Dendritic cell treated with granulocyte-macrophage colony-stimulating factor and Interleukin-4, amounts not matched to agents 40 ng/mL and 50 ng/mL, for 4 days (primary cell): ENCODE data around the gene CDNF.
A peak's percentile ranks its signal among the peaks of the same experiment; 100 is the strongest.

Experiments used
- H3K27ac Mint-ChIP-seq: one replicate; pipeline ENCODE4 v1.8.0; 2022; ENCODE audit warnings: mild to moderate bottlenecking, mixed read lengths
- H3K27me3 Mint-ChIP-seq: one replicate; pipeline ENCODE4 v1.8.0; 2022; ENCODE audit warnings: mild to moderate bottlenecking, mixed read lengths
- H3K36me3 Mint-ChIP-seq: one replicate; pipeline ENCODE4 v1.8.0; 2022; ENCODE audit warnings: low read depth, mixed read lengths
- H3K4me1 Mint-ChIP-seq: one replicate; pipeline ENCODE4 v1.8.0; 2022; ENCODE audit warnings: low read depth, mixed read lengths
- H3K4me3 Mint-ChIP-seq: one replicate; pipeline ENCODE4 v1.8.0; 2022; ENCODE audit warnings: mild to moderate bottlenecking, moderate library complexity, mixed read lengths
- H3K9me3 Mint-ChIP-seq: one replicate; pipeline ENCODE4 v1.8.0; 2022; ENCODE audit warnings: mixed read lengths
- intact Hi-C: fragments of 100-400 bp; cut with micrococcal nuclease; formaldehyde crosslinking; loops from one replicate; pipeline ENCODE4 v1.15.0; 2022

CDNF gene

DNA sequence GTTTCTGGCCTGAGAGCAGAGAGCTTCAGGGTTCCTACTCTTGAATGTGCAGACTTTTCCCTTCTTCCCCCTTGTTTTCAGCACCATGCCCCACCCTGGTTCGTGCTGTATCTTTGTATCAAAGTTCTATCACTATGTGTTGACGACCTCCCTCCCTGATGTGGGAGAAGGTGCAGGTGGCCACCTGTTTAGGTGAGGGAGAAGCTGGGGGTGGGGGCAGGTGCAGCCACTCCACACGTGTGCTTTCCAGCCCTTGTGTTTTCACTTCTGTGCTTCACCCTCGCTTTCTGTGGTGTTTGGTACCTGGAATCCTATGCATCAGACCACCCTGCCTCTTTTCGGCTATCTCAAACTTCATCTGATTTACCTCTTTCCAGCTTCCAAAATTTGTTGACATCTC, 21.2 kb upstream of the CDNF start:
- no peak overlapping the region for H3K4me3 Mint-ChIP-seq
- no peaks in the 10 kb centered on the region for H3K9me3 Mint-ChIP-seq
- H3K27ac Mint-ChIP-seq: no peak overlapping the region
- H3K36me3 Mint-ChIP-seq: peaks cover 72% of the 10 kb centered on the region
- H3K4me1 Mint-ChIP-seq: peaks cover 8% of the 10 kb centered on the region
- H3K27me3 Mint-ChIP-seq: no peaks in the 10 kb centered on the region
- intact Hi-C loops: no loop called here

- intact Hi-C loops: no loop called here
- Mint-ChIP-seq H3K9me3 (no peaks in the 10 kb centered on the region), H3K27ac (no peak overlapping the region), H3K4me1 (peaks cover 8% of the 10 kb centered on the region), H3K4me3 (no peak overlapping the region), H3K36me3 (peaks cover 78% of the 10 kb centered on the region), H3K27me3 (no peaks in the 10 kb centered on the region)
These were observed 20.6 kb upstream of the CDNF start for GRCh38 chr10:14858338-14858960.

- H3K27ac Mint-ChIP-seq: no peak overlapping the region
- no peak overlapping the region for H3K4me3 Mint-ChIP-seq
- intact Hi-C loops: no loop called here
- peaks cover 71% of the 10 kb centered on the region for H3K36me3 Mint-ChIP-seq
- H3K4me1 Mint-ChIP-seq: peaks cover 8% of the 10 kb centered on the region
- H3K27me3 Mint-ChIP-seq: no peaks in the 10 kb centered on the region
- no peaks in the 10 kb centered on the region for H3K9me3 Mint-ChIP-seq
These were observed 17.6 kb upstream of the CDNF start for GRCh38 chr10:14855453-14855852.

DNA sequence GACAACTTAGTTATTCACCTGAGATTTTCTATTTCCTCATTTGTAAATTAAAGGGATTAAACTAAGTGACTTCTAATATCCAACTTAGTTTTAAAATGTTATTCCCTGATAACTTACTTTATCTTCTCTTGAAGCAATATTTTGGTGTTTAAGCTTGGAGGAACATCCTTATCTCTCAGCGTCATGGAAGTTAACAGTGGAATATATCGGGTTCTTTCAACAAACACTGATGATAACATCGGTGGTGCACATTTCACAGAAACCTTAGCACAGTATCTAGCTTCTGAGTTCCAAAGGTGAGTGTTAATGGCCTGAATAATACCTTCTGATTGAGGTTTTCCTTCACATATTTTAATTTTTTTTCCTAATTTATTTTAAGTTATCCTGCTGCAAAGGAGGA, 14.4 kb upstream of the CDNF start:
- Mint-ChIP-seq H3K4me3 (no peak overlapping the region), H3K27ac (no peak overlapping the region), H3K27me3 (no peaks in the 10 kb centered on the region), H3K4me1 (no peaks in the 10 kb centered on the region), H3K36me3 (peaks cover 62% of the 10 kb centered on the region), H3K9me3 (no peaks in the 10 kb centered on the region)
- intact Hi-C loops: no loop called here

GRCh38 chr10:14844948-14845347, 7.1 kb upstream of the CDNF start:
- Mint-ChIP-seq H3K27ac (no peak overlapping the region), H3K27me3 (no peaks in the 10 kb centered on the region), H3K9me3 (no peaks in the 10 kb centered on the region), H3K4me3 (no peak overlapping the region), H3K36me3 (peaks cover 60% of the 10 kb centered on the region), H3K4me1 (no peaks in the 10 kb centered on the region)
- intact Hi-C loops: loop anchor here (5.0 kb wide), 1 partner anchor 107 kb away; the partner anchor contains the start of gene DCLRE1C

DNA sequence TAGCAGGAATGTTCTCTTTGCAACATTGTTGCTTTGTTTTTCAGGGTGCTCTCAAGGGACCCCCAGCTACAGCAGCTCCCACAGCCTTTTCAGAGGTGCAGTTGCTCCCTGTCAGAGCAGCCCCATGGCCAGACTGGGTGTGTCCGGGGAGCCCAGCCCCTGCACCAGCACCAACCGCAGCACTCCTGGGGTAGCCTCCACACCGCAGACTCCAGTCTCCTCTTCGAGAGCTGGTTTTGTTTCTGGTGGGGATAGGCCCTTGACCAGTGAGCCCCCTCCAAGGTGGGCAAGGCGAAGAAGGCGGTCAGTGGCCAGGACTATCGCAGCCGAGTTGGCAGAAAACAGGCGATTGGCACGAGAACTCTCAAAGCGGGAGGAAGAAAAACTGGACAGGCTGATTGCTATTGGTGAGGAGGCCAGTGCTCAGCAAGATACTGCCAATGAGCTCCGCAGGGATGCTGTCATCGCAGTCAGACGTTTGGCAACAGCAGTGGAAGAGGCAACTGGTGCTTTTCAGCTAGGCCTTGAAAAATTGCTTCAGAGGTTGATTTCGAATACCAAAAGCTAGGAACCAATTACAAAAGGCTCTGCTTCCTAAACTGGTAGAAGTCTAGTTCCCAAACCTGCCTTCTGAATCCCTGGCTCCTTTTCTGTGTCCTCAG, 5.6 kb upstream of the CDNF start:
- Mint-ChIP-seq H3K36me3 (peaks cover 57% of the 10 kb centered on the region), H3K4me1 (peaks cover 8% of the 10 kb centered on the region), H3K9me3 (no peaks in the 10 kb centered on the region), H3K27ac (no peak overlapping the region), H3K27me3 (no peaks in the 10 kb centered on the region), H3K4me3 (no peak overlapping the region)
- intact Hi-C loops: loop anchor here (5.0 kb wide), 1 partner anchor 109 kb away; the partner anchor contains the start of gene DCLRE1C

DNA sequence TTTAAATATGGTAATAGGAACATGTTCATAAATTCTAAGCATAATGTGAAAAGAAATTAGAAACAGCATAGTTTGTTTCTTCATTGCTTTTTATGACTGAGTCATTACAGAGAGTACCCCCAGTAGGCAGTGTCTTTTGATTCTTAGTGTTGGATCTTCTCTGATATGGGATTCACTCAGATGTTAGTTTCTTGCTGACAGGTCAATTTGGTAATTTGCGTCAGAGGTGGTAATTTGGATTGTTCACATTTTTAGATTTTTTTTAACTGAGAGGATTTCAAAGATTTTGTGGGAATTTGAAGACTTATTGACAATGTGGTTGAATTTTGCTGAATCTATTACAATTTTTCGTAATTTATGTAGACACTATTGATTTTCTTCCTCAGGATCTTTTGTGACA, 2.3 kb upstream of the CDNF start:
- Mint-ChIP-seq H3K27ac (no peak overlapping the region), H3K36me3 (peaks cover 59% of the 10 kb centered on the region)

DNA sequence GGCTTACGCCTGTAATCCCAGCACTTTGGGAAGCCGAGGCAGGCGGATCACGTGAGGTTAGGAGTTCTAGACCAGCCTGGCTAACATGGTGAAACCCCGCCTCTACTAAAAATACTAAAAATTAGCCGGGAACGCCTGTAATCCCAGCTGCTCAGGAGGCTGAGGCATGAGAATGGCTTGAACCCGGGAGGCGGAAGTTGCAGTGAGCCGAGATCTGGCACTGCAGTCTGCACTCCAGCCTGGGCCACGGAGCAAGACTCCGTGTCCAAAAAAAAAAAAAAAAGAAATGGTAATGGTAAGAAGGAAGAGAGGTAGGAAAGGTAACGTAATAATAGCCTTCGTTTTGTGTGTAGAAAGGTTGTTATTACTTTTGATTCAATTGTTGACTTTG, 1.5 kb upstream of the CDNF start:
- Mint-ChIP-seq H3K4me1 (peaks cover 8% of the 10 kb centered on the region), H3K36me3 (peaks cover 50% of the 10 kb centered on the region), H3K4me3 (peak overlapping the region; percentile 96), H3K27me3 (no peaks in the 10 kb centered on the region), H3K27ac (peak overlapping the region; percentile 95), H3K9me3 (no peaks in the 10 kb centered on the region)
- intact Hi-C loops: loop anchor here (2.0 to 5.0 kb wide), 4 partner anchors 234 to 330 kb away; partner anchors contain the start of genes NMT2 and RPP38

More for the DNA sequence above, 2.3 kb upstream of the CDNF start:
- no peaks in the 10 kb centered on the region for H3K27me3 Mint-ChIP-seq
- H3K4me3 Mint-ChIP-seq: no peak overlapping the region
- no peaks in the 10 kb centered on the region for H3K9me3 Mint-ChIP-seq
- H3K4me1 Mint-ChIP-seq: peaks cover 8% of the 10 kb centered on the region
- intact Hi-C loops: loop anchor here (5.0 kb wide), 1 partner anchor 112 kb away; the partner anchor contains the start of gene DCLRE1C

- Mint-ChIP-seq H3K27ac (peak overlapping the region; percentile 95), H3K27me3 (no peaks in the 10 kb centered on the region), H3K4me1 (peaks cover 8% of the 10 kb centered on the region), H3K36me3 (peaks cover 45% of the 10 kb centered on the region), H3K9me3 (no peaks in the 10 kb centered on the region), H3K4me3 (peak overlapping the region; percentile 96)
- intact Hi-C loops: loop anchor here (1.0 to 5.0 kb wide), 5 partner anchors 40 to 330 kb away; partner anchors contain the start of genes NMT2, RPP38 and SUV39H2
These were observed 906 bp upstream of the CDNF start for GRCh38 chr10:14838582-14839304.

DNA sequence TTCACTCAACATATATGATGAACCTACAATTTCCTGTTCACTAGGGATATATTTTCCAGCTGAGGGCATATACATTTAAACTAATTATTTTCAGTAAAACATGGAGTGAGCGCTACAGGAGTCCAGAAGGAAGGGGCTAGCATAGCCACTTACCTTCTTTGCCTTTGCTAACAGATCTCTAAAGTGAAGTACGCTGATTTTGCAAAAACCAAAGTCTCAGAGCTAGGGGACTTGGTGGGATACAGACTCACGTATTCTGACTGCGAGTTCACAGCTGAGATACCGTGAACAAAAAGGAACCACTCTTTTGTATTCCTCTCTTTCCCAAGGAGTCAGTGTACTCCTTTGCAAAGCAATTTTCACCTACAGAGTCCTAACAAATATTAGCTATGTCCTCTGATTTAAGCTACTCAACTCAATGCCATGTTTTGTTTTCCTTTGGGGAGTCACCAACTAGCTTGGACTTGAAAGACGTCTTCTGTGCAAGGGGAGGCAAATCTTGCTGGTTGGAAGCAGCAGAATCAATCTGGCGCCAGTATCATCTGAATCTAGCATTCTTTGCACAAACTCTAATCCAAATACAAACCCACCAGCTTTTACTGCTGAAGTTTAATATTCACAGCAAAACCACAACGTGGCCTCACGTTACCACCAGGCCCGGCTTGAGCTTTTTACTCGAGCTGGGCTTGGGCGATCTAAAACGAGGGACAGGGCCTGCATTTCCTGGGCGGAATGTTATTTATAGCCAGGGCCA, 657 bp downstream of the CDNF start:
- peak overlapping the region; percentile 96 for H3K4me3 Mint-ChIP-seq

DNA sequence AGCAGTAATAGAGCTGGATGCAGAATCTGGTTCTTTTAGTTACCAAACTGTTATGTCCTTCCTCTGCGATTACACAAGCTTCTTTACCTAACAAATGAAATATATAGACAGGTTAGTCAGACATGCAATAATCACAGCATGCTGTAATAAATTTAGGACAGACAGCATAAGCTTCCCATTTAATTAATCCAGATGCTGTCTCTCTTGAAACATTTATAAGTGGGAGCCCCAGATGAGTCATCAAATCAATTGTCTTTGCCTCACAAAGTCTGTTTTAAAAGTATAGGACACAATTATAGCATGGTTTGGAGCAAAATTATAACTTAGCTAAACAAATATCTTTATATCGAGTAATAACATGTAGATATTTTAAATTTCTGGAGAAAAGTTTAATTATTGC, 1.6 kb downstream of the CDNF start:
- Mint-ChIP-seq H3K4me1 (peaks cover 8% of the 10 kb centered on the region), H3K36me3 (peaks cover 19% of the 10 kb centered on the region), H3K9me3 (no peaks in the 10 kb centered on the region), H3K27ac (no peak overlapping the region), H3K27me3 (no peaks in the 10 kb centered on the region), H3K4me3 (no peak overlapping the region)
- intact Hi-C loops: loop anchor here (5.0 kb wide), 2 partner anchors 261 to 299 kb away; partner anchors contain the start of gene RPP38

More for the DNA sequence above, 657 bp downstream of the CDNF start:
- intact Hi-C loops: loop anchor here (5.0 kb wide), 2 partner anchors 260 to 300 kb away; partner anchors contain the start of gene RPP38
- peaks cover 29% of the 10 kb centered on the region for H3K36me3 Mint-ChIP-seq
- no peaks in the 10 kb centered on the region for H3K9me3 Mint-ChIP-seq
- H3K27ac Mint-ChIP-seq: peak overlapping the region; percentile 95
- peaks cover 8% of the 10 kb centered on the region for H3K4me1 Mint-ChIP-seq
- no peaks in the 10 kb centered on the region for H3K27me3 Mint-ChIP-seq

- Mint-ChIP-seq H3K4me3 (no peak overlapping the region), H3K4me1 (no peaks in the 10 kb centered on the region), H3K27me3 (no peaks in the 10 kb centered on the region), H3K9me3 (no peaks in the 10 kb centered on the region), H3K36me3 (peaks cover 2% of the 10 kb centered on the region), H3K27ac (no peak overlapping the region)
- intact Hi-C loops: no loop called here
These were observed 4.7 kb downstream of the CDNF start for GRCh38 chr10:14833106-14833505.

DNA sequence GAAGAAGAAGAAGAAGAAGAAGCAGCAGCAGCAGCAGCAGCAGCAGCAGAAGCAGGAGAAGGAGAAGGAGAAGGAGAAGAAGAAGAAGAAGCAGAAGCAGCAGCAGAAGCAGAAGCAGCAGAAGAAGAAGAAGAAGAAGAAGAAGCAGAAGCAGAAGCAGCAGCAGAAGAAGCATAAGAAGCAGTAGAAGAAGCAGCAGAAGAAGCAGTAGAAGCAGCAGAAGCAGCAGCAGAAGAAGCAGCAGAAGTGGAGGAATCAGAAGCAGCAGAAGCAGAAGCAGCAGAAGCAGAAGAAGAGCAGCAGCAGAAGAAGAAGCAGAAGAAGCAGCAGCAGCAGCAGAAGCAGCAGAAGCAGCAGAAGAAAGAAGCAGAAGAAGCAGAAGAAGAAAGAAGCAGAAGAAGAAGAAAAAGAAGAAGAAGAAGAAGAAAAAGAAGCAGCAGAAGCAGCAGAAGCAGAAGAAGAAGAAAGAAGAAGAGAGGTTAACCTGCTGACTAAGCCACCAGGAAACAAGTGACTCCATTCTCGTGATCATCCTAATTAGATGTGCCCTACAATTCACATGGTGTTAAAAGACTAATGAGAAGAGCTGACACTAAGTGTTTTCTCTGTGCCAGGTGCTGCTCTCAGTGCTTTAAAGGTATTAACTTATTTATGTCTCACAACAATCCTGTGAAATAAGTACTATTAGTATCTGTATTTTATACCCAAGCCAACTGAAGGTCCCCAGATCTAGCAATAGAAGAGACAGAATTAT, 11.6 kb downstream of the CDNF start:
- intact Hi-C loops: no loop called here
- no peaks in the 10 kb centered on the region for H3K36me3 Mint-ChIP-seq
- peaks cover 15% of the 10 kb centered on the region for H3K4me1 Mint-ChIP-seq
- H3K27me3 Mint-ChIP-seq: no peaks in the 10 kb centered on the region
- peaks cover 14% of the 10 kb centered on the region for H3K9me3 Mint-ChIP-seq
- peak overlapping the region; percentile 74 for H3K27ac Mint-ChIP-seq
- no peak overlapping the region for H3K4me3 Mint-ChIP-seq
